Hematopoietic multipotent progenitor cell treated with erythropoietin and hydrocortisone succinate and interleukin-3 and kit ligand, for 4 days (in vitro differentiated cells): ENCODE results near the gene CDK15.
"Not testable (repeated sequence)": the region's sequence is repeated elsewhere in the genome, so short reads cannot be mapped to it uniquely, and the experiment has no call there.

ENCODE experiments used
- DNase-seq: peaks from one replicate; pipeline ENCODE4 v3.0.0-alpha.2; 2015

The CDK15 gene

DNA sequence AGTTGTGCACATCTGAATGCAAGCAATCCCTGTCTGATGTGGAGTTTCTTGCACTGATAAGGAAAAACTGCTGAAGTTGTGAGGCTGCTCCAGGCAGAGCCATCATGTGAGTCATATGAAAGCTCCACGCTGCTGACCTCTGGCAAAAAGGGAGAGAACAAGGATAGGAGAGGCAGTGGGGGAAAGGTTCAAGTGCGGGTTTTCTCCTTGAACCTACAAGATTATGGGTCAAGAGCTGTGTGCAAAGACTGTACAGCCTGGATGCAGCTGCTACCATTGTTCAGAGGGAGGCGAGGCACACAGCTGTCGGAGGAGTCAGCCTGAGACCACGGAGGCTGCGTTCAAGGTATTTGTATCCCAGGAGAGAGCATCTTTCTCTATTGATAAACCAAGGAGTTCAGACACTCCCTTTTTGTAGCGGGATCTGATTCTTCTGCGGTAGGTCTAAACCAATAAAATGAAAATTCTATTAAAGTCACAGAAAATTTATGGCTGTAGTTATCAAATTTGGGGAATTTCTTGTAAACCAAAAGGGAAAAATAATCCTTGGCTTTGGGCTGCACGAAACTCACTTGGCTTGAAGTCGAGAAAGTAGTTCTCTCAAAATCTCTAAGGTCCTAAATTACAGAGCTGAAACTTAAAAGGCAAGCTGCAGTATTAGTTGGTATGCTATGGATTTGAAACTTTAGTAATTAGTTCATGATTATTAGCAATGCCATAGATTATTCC is at the start of gene CDK15:
CDK15 (plus strand) TSS at position 96 of the 729 bp plus-strand sequence; CDS start at position 224, 128 bp downstream.
- DNase-seq: no peak

- DNase-seq: no peak
Observed at GRCh38 chr2:201758234-201758633, 48.1 kb upstream of the CDK15 start.

- DNase-seq: no peak
Observed at GRCh38 chr2:201758873-201759272, 47.5 kb upstream of the CDK15 start.

- no peak for DNase-seq
Observed at GRCh38 chr2:201759567-201759966, 46.8 kb upstream of the CDK15 start.

- DNase-seq: no peak
Observed at GRCh38 chr2:201761101-201761500, 45.2 kb upstream of the CDK15 start.

DNA sequence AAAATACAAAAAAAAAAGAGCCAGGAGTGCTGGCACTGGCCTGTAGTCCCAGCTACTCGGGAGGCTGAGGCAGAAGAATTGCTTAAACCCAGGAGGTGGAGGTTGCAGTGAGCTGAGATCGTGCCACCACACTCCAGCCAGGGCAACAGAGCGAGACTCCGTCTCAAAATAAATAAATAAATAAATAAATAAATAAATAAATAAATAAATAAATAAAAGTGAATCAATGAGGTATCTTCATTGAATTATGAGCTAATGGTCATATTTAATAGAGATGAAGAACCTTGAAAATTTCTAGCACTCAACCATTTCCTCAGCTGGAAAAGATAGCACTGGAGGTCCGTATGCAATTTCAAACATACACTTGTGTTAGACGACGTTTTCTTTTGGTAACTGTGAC is 41.9 kb upstream of the CDK15 start:
- DNase-seq: not testable (repeated sequence)

- DNase-seq: no peak
Observed at GRCh38 chr2:201765799-201766198, 40.5 kb upstream of the CDK15 start.

DNA sequence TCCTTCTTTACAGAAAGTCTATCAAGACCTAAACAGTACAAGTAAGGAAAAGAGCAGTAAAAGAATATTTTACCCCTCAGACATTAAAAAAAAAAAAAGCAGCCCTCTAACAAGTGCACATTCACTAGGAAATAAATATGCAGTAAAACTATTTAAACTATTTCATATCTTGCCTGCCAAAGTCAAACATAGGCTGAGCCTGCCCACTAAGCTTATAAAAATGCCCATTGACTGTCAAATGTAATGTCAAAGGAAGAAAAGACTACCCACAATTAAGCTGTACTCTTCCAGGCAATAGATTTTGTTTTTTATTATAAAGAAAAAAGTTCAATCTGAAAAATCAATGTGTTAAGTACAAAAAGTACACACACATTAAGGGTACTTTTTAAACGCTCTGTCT is 37.4 kb upstream of the CDK15 start:
- DNase-seq: no peak

- DNase-seq: peak; percentile 37
Observed at GRCh38 chr2:201769666-201770373, 36.5 kb upstream of the CDK15 start.

- DNase-seq: no peak
Observed at GRCh38 chr2:201773990-201774389, 32.3 kb upstream of the CDK15 start.

GRCh38 chr2:201774546-201774945 is 31.8 kb upstream of the CDK15 start:
- no peak for DNase-seq

GRCh38 chr2:201775326-201775725 is 31.0 kb upstream of the CDK15 start:
- DNase-seq: no peak

DNA sequence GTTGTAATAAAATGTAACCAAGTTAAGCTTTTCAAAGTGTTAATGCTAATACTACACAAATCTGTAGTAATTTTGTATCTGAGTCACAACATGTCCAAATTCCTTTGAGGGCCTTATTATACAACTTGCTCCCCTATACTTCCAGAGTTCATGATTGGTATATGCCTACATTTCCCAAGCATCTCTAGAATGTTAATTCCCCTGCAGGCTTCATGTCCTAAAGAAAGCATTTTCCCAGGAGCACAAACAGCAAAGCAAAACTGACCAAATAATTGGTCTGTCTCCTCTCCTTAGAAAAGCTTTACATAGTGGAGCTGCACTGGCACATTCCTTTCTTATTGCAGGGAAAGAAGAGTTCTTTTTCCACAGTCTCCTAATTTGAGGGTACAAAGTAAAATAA is 29.3 kb upstream of the CDK15 start:
- DNase-seq: no peak

GRCh38 chr2:201777869-201778268 is 28.5 kb upstream of the CDK15 start:
- no peak for DNase-seq

DNA sequence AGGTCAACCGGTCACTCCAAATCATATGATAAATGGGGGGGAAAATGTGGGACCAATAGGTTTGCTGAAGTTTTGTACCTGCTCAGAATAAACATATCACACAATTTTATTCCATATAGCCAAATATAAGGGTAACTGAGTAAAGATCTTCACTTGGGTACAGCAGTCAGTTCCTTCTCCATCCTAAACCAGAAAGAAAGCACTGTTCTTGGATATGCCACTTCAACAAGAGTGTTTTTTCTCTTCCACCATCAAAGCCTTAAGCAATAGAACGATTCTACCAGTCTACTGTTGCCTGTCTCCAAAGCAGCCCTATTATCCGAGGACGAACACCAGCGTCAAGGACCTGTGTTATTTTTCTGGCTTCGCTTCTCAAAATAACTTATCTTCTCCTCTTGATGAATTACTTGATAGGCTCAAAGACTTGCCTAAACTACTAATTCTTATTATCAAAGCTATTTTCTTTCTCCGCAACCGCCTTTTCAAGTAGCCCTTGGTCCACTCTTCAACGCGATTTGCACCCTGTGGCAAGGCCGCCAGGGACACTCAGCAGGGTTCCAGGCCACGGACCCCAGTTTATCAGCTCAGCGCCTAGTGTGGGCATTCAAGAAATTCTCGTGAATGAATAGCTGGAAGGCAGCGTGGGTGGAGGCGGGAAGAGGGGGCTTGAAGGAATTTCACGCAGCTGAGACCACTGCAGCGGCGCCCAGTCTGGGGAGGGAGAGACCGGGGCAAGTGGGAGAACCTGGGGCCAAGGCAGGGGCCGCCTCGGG is 26.2 kb upstream of the CDK15 start:
- DNase-seq: peak; percentile 55

DNA sequence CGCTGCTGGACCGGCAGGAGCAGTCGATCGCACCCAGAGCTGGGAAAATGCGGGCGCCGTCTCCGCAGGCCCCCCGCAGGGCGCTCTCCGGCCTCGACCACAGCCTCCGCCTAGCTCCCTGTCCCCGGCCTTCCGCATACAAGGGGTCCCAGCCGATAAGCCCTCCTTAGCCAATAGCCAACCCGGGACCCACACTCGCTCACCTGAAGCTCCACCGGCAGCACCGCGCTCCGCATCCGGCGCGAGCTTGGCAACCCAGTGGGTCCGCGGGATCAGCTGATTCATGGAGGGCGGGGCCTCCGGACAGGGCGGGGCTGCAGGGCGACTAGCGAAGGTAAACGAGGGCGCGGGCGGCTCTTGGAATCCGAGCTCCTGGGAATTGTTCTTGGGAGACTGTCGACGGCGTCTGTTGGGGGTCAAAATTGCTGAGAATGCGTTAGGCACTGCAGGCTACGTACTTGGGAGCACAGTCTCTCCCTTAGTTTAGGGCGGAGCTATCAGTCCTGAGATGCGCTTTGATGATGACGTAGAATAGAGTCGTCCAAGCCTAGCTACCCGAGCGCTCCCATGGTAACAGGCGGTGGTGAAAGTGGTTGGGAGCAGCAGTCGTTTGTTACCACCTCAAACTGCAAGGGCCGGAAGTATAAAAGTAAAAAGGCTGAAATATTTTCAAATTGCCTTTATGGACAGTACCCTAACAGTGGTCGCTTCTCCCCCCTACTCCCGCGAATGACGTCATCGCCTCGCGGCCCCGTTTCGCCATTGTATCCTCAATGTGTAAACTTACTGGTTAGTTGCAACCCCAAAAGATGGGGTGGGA is 25.5 kb upstream of the CDK15 start, which contains the start of gene ALS2:
ALS2 (minus strand) TSS at position 260 of the 820 bp plus-strand sequence. CDS start 12,048 bp downstream, outside the sequence.
- peak; percentile 98 for DNase-seq

GRCh38 chr2:201781557-201782051 is 24.7 kb upstream of the CDK15 start:
- peak; percentile 64 for DNase-seq

DNA sequence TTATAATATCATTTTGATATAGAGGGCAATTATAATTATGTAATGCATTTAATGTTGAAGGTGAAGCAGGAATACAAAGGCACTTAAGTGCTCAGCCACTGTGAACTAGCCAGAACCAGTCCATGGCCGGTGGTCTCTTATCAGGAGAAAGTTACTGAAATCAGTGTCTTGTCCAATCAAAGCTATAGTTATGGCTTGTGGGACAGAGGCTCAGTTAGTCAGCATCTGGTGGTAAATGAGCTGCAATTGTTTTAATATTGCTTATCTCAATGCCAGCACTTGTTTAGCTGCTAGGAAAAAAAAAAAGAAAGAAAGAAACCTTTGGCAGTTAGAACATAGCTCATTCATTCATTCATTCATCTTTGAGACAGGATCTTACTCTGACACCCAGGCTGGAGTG is 21.8 kb upstream of the CDK15 start:
- peak; percentile 93 for DNase-seq

DNA sequence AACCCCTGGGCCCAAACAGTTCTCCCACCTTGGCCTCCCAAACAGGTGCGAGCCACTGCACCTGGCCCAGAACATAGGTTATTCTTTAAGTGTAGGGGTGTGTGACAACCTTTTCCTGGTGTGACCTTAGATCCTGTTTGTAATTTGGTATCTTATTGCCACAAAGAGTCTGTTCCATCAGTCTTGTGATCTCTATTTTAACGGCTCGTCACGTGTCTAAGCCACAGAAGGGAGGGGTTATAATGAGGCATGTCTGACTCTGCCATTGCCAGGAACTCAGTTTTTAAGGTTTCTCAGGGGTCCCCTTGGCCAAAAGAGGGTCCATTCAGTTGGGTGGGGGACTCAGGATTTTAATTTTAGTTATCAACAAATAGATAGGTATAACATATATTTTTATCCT is 21.2 kb upstream of the CDK15 start:
- peak; percentile 93 for DNase-seq

DNA sequence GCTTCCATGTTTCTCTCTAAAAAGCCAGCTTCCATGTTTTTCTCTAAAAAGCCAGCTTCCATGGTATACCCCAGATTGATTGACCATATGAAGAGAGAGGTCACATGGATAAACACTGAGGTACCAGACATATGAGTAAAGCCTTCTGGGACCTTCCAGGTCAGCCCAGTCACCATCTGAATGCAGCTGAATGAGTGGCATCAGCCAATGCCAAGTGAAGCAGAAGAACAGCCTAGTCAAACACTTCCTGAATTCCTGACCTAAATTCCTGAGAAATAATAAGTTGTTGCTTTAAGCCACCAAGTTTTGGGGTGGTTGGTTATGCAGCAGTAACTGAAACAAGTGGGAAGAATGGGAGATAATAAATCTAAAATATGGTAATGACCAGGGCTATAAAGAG is 19.9 kb upstream of the CDK15 start:
- no peak for DNase-seq

- DNase-seq: no peak
Observed at GRCh38 chr2:201788371-201788770, 18.0 kb upstream of the CDK15 start.

- DNase-seq: no peak
Observed at GRCh38 chr2:201789395-201789794, 16.9 kb upstream of the CDK15 start.
